ENCODE data around the gene ACTRT2. TPM values are rescaled to one million over a fixed set of nuclear protein-coding genes. Genes with fewer than 3 reads are reported as not detected.

ACTRT2 gene
- total and polyA plus RNA-seq, 10 donors: not detected

DNA sequence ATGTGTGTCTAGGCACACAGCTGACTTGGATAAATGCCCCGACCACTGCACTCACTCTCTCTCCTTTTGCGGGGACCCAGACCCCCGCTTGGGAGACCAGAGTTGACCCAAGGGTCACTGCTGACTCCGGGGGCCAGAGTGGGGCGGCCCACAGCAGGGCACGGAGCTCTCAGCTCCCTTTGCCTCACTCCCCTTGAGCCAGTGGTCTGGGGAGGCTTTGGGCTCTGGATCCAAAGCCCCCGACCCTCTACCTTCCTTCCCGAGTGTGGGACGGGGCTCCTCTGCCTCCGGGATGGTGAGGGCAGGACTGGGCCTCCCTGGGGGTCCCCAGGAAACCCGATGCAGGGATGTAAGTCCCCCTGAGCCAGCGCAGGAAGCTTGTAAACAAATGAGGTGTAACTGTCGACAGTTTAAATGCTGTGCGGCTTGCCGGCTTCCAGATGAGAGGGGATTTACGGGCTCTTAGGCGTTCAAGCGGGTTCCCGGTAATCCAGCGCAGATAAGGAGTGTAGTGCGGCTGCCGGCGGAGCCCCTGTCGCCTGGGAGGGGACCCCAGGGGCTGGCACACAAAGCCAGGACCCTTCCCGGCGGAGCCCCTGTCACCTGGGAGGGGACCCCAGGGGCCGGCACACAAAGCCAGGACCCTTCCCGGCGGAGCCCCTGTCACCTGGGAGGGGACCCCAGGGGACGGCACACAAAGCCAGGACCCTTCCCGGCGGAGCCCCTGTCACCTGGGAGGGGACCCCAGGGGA is 7.4 kb downstream of the ACTRT2 start:
- Histone ChIP-seq H3K36me3 (no peaks in the 10 kb centered on the region), H3K4me3 (no peak overlapping the region), H3K9me3 (no peaks in the 10 kb centered on the region), H3K27me3 (replicated peaks in 1 of 7) (peaks cover 0 to 56% (median 20%) of the 10 kb centered on the region in 7 donors), H3K4me1 (peaks cover 0 to under 1% (median 0%) of the 10 kb centered on the region in 6 donors), H3K27ac (no peak overlapping the region)
- intact Hi-C loops (cut with DNase I; ENCODE audit: low total_unique reads): no loop called here
- TF ChIP-seq, protein P1, sequence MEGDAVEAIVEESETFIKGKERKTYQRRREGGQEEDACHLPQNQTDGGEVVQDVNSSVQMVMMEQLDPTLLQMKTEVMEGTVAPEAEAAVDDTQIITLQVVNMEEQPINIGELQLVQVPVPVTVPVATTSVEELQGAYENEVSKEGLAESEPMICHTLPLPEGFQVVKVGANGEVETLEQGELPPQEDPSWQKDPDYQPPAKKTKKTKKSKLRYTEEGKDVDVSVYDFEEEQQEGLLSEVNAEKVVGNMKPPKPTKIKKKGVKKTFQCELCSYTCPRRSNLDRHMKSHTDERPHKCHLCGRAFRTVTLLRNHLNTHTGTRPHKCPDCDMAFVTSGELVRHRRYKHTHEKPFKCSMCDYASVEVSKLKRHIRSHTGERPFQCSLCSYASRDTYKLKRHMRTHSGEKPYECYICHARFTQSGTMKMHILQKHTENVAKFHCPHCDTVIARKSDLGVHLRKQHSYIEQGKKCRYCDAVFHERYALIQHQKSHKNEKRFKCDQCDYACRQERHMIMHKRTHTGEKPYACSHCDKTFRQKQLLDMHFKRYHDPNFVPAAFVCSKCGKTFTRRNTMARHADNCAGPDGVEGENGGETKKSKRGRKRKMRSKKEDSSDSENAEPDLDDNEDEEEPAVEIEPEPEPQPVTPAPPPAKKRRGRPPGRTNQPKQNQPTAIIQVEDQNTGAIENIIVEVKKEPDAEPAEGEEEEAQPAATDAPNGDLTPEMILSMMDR (IDR thresholded peaks at IDR 0.05 in 8 of 11, conservative IDR thresholded peaks at IDR 0.05 in 3 of 11): no peak
- TF ChIP-seq POLR2A (IDR thresholded peaks at IDR 0.05) (no peak), POLR2AphosphoS5 (IDR thresholded peaks at IDR 0.05) (no peak)
- 38 to 55% (median 46%) methylated on average over 18 to 32 of the region's 32 CpGs for WGBS, 5 donors
- peak; percentile 58 for DNase-seq

DNA sequence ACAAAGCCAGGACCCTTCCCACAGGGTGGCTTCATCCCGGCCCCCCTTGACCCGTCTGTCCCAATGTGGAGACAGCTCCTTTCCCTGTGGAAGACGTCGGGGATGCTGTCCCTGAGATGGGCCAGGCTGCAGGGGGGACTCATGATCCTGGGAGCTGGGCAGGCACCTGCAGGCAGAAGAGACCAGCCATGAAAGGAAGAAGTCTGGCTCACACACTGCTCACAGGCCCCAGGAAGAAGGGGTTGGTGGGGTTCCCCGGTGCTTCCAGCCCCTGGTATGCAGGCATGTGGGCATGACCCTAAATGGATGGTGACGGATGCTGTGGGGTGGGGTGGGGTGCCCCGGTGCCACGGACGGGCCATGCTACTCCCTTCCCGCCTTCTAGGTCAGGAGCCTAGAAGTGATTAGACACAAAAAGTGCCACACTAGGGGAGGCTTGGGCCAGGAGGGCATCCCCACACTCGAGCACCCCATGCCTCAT is 8.3 kb downstream of the ACTRT2 start:
- H3K9me3 ChIP-seq: no peaks in the 10 kb centered on the region
- no peak overlapping the region for H3K4me3 ChIP-seq
- WGBS, 5 donors: 81 to 90% (median 84%) methylated on average over 10 to 11 of the region's 11 CpGs
- TF ChIP-seq POLR2A (IDR thresholded peaks at IDR 0.05) (no peak), POLR2AphosphoS5 (IDR thresholded peaks at IDR 0.05) (no peak)
- TF ChIP-seq, protein P1 (IDR thresholded peaks at IDR 0.05 in 8 of 11, conservative IDR thresholded peaks at IDR 0.05 in 3 of 11): no peak
- H3K27ac ChIP-seq: no peak overlapping the region
- peaks cover 0 to 56% (median 20%) of the 10 kb centered on the region in 7 donors for H3K27me3 ChIP-seq (replicated peaks in 1 of 7)
- intact Hi-C loops (cut with DNase I; ENCODE audit: low total_unique reads): no loop called here
- peaks cover 0 to 9% (median 0%) of the 10 kb centered on the region in 6 donors for H3K4me1 ChIP-seq
- H3K36me3 ChIP-seq: no peaks in the 10 kb centered on the region
- DNase-seq: peak; percentile 43

DNA sequence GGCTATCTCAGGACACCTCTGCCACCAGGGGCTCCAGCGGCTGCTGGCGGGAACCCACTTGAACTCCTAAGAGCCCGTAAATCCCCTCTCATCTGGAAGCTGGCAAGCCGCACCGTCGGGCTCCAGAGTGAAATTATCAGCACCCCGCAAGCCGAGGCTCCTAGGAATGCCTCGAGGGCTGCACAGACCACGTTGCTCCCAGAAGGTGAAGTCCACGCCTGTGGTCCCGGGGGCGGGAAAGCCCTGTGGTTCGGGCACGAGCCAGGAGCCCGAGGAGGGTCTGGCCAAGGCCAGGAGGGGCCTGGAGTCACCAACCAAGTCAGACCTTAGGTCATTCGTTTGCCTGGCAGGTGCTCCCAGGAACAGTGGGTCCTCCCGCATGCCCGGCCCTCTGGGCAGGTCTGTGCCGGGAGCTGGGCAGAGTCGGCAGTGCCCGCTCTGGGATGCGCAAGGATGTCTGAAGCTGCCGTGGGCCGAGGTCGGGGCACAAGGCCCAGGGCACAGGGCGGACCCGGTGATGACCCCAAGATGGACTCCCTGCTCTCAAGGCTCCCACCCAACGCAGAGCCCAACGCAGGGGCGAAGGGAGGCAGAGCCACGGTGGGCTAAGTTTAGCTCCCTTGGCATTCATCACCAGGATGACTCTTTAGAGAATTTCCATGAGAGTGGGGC is 8.9 kb downstream of the ACTRT2 start:
- no peaks in the 10 kb centered on the region for H3K36me3 ChIP-seq
- 86 to 94% (median 92%) methylated on average over 18 to 32 of the region's 32 CpGs for whole genome bisulfite sequencing, 5 donors
- no peak overlapping the region for H3K27ac ChIP-seq
- DNase-seq: peak; percentile 66
- intact Hi-C loops (cut with DNase I; ENCODE audit: low total_unique reads): no loop called here
- peaks cover 0 to 56% (median 20%) of the 10 kb centered on the region in 7 donors for H3K27me3 ChIP-seq (replicated peaks in 1 of 7)
- TF ChIP-seq, protein P1 (IDR thresholded peaks at IDR 0.05 in 8 of 11, conservative IDR thresholded peaks at IDR 0.05 in 3 of 11): no peak
- no peak for TF ChIP-seq POLR2AphosphoS5 (IDR thresholded peaks at IDR 0.05)
- no peak for TF ChIP-seq POLR2A (IDR thresholded peaks at IDR 0.05)
- no peak overlapping the region for H3K4me3 ChIP-seq
- peaks cover 0 to 15% (median under 1%) of the 10 kb centered on the region in 6 donors for H3K4me1 ChIP-seq
- no peaks in the 10 kb centered on the region for H3K9me3 ChIP-seq
